BLaER1 treated with 17β-estradiol and CSF1 and Interleukin-3, amounts not matched to agents 10 nM and 100 nM (cell line): Measurements from ENCODE around the gene SNN.

Experiments
- H3K27ac ChIP-seq, 11 experiments: shearing (Covaris generic); formaldehyde crosslinking; 2 replicates each; pipeline ENCODE4 v1.8.1; 2022
- H3K27me3 ChIP-seq, 11 experiments: shearing (Covaris generic); formaldehyde crosslinking; 2 replicates each; pipeline ENCODE4 v1.8.1; 2022
- H3K36me3 ChIP-seq, 11 experiments: shearing (Covaris generic); formaldehyde crosslinking; 2 replicates each; pipeline ENCODE4 v1.8.1; 2022
- H3K4me1 ChIP-seq, 10 experiments: shearing (Covaris generic); formaldehyde crosslinking; 2 replicates each; pipeline ENCODE4 v1.8.1; 2022
- H3K4me2 ChIP-seq, 11 experiments: shearing (Covaris generic); formaldehyde crosslinking; 2 replicates each; pipeline ENCODE4 v1.8.1; 2022
- H3K4me3 ChIP-seq, 10 experiments: shearing (Covaris generic); formaldehyde crosslinking; 2 replicates each; pipeline ENCODE4 v1.8.1; 2022
- H3K9ac ChIP-seq, 11 experiments: shearing (Covaris generic); formaldehyde crosslinking; 2 replicates each; pipeline ENCODE4 v1.8.1; 2022
- H3K9me3 ChIP-seq, 11 experiments: shearing (Covaris generic); formaldehyde crosslinking; replicated peaks in 1 of 11; 2 replicates each; pipeline ENCODE4 v1.8.1; 2022
- H4K20me1 ChIP-seq, 11 experiments: shearing (Covaris generic); formaldehyde crosslinking; 2 replicates each; pipeline ENCODE4 v1.8.1; 2022
- Cebpa-rat ChIP-seq, 11 experiments: shearing (Covaris generic); IDR thresholded peaks; 2 replicates each; pipeline ENCODE4 v1.8.1; 2022

Gene SNN

DNA sequence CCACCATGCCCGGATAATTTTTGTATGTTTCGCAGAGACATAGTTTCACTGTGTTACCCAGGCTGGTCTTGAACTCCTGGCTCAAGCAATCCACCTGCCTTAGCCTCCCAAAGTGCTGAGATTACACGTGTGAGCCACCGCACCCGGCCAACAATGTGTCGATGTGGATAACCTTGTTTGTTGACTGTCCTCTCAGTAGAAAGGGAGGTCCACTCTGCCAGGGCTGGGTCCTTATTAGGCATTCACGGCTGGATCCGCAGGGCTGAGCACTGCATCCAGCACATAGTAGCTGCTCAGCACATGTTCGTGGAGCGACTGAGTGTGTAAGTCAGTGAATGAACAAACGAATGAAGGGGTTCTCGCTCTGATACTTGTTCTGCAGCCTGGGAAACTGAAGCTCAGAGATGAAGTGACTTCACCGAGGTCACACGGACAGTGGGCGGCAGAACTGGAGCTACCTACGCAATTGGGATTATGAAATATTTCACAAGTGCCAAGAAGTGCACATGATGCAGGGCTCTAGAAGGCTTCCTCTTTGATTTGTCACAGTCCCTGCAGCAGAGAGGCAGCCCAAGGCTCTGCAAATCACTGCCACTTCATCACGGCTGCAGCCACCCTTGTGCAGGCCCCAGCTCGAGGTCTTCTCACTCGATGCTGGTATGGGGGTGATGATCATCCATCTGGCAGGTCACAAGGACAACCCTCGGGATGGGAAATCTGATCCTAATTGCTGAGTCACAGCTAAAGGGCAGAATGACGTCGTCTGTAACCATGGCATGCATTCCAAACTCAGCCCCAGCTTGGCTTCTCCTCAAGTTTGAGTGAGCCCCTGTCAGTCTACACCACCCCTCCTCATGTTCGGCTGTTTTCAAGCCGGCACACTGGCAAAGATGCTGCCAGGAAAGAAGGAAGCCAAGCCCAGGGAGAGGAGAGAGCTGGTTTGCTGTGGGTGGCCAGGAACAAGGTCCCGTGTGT lies 28.0 kb upstream of the SNN start:
- TF ChIP-seq Cebpa-rat (IDR thresholded peaks at IDR 0.05) = peak in 9 of 11 experiments; percentile 33 to 77 (median 62); a peak in 15 of 22 replicates
- Histone ChIP-seq H3K4me2 (peak overlapping the region; percentile 47 to 93 (median 63); a peak in 20 of 22 replicates), H4K20me1 (no peaks in the 10 kb centered on the region; a peak in 1 of 22 replicates), H3K36me3 (no peaks in the 10 kb centered on the region), H3K9ac (peak overlapping the region in 8 of 11 experiments; percentile 5 to 80 (median 35); a peak in 11 of 22 replicates), H3K27me3 (no peaks in the 10 kb centered on the region), H3K4me3 (no peak overlapping the region), H3K4me1 (peaks cover 15 to 39% (median 27%) of the 10 kb centered on the region in 10 experiments), H3K9me3 (no peaks in the 10 kb centered on the region), H3K27ac (peak overlapping the region; percentile 6 to 91 (median 41); a peak in 19 of 22 replicates)

DNA sequence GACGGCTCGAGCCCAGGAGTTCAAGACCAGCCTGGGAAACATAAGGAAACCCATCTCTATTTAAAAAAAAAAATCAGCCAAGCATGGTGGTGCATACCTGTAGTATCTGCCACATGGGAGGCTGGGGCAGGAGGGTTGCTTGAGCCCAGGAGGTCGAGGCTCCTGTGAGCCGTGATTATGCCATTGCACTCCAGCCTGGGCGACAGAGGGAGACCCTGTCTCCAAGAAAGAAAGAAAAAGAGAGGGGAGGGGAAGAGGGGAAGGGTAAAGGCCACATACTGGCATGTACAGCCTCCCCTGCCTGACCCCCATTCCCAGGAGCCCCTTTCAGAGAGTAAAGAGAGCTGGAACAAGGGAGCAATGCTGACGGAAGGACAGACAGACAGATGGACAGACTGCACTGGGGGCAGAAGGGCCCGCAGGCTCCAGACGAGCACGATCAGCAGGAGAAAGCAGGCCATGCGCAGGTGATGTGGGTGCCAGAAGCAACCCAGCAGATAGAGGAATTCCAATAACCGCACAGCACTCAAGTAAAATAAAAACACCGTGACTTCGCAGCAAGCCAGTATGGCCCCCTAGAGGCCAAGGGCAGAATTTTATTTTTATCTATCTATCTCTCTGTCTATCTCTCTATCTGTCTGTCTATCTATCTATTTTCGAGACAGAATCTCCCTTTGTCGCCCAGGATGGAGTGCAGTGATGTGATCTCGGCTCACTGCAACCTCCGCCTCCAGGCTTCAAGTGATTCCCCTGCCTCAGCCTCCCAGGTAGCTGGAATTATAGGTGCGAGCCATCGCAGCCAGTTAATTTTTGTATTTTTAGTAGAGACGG lies 27.1 kb upstream of the SNN start:
- Histone ChIP-seq H4K20me1 (no peaks in the 10 kb centered on the region; a peak in 1 of 22 replicates), H3K27ac (peak overlapping the region; percentile 6 to 91 (median 35); a peak in 17 of 22 replicates), H3K9me3 (no peaks in the 10 kb centered on the region), H3K4me1 (peaks cover 15 to 39% (median 27%) of the 10 kb centered on the region in 10 experiments), H3K9ac (peak overlapping the region in 9 of 11 experiments; percentile 5 to 80 (median 36); a peak in 11 of 22 replicates), H3K4me2 (peak overlapping the region; percentile 47 to 93 (median 63)), H3K4me3 (no peak overlapping the region), H3K27me3 (no peaks in the 10 kb centered on the region), H3K36me3 (no peaks in the 10 kb centered on the region)
- TF ChIP-seq Cebpa-rat (IDR thresholded peaks at IDR 0.05) = no peak

GRCh38 chr16:11642765-11643116 lies 25.5 kb upstream of the SNN start:
- no peaks in the 10 kb centered on the region; a peak in 1 of 22 replicates for H4K20me1 ChIP-seq
- no peaks in the 10 kb centered on the region for H3K27me3 ChIP-seq
- H3K4me2 ChIP-seq = no peak overlapping the region
- no peak overlapping the region for H3K27ac ChIP-seq
- H3K4me1 ChIP-seq = peaks cover 15 to 39% (median 27%) of the 10 kb centered on the region in 10 experiments
- no peak for TF ChIP-seq Cebpa-rat (IDR thresholded peaks at IDR 0.05)
- no peak overlapping the region for H3K4me3 ChIP-seq
- no peak overlapping the region for H3K9ac ChIP-seq
- H3K36me3 ChIP-seq = no peaks in the 10 kb centered on the region
- no peaks in the 10 kb centered on the region for H3K9me3 ChIP-seq

DNA sequence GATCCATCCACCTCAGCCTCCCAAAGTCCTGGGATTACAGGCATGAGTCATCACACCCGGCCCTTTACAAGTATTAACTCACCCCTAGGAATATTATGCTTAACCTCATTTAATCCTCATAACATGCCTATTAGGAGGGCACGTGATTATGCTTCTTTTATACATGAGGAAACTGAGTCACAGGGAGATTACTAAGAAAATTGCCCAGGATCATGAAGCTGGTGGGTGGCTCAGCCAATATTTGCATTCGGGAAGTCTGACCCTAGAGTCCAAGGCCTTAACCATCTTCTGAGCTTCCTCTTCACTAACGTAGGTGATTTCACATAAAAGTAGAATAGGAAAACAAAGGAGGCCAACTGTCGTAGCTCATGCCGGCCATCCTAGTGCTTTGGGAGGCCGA lies 19.0 kb upstream of the SNN start:
- H3K4me3 ChIP-seq = no peak overlapping the region
- H3K9me3 ChIP-seq = no peaks in the 10 kb centered on the region
- H3K27ac ChIP-seq = no peak overlapping the region
- no peaks in the 10 kb centered on the region for H3K27me3 ChIP-seq
- no peaks in the 10 kb centered on the region for H4K20me1 ChIP-seq
- H3K4me1 ChIP-seq = peaks cover 0 to 23% (median 16%) of the 10 kb centered on the region in 10 experiments; a peak in 16 of 20 replicates
- no peaks in the 10 kb centered on the region for H3K36me3 ChIP-seq
- TF ChIP-seq Cebpa-rat (IDR thresholded peaks at IDR 0.05) = no peak
- H3K9ac ChIP-seq = no peak overlapping the region
- H3K4me2 ChIP-seq = no peak overlapping the region

DNA sequence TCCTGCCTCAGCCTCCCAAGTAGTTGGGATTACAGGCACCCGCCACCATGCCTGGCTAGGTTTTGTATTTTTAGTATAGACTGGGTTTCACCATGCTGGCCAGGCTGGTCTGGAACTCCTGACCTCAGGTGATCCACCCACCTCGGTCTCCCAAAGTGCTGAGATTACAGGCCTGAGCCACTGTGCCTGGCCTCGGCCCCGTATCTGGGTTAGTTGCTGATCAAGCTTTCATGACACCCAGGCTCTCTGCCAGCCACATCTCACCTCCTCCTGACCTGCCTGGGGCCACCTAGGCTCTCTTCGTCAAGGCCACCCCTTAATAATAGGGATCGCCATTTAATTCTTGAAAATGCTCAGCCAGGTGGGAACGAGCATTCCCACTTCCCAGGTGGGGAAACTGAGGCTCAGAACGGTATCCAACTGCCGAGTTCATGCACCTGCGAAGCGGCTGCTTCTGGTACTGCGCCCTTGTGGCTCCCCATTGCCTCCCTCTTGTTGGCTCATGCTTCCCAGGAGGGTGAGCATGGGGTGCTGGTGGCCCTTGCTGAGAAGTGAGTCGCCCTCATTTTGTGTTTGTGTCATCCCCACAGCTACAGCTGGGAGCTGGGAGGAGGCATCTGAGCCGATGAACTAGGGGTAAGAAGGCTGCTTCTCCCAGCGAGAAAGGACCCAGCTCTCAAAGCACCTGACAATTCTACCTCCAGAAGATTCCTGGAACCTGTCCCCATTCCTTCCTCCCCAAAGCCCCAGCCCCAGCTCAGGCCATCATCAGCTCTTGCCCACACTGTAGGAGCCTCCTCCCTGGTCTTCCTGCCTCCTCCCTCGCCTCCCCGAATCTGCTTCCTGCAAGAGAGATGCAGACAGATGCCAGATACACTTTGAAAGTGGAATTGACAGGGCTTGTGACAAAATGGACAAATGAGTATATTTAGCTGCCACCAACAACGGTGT lies 17.3 kb upstream of the SNN start:
- Histone ChIP-seq H3K4me3 (no peak overlapping the region), H3K4me1 (peaks cover 0 to 39% (median 32%) of the 10 kb centered on the region in 10 experiments; a peak in 16 of 20 replicates), H3K36me3 (no peaks in the 10 kb centered on the region), H3K9me3 (no peaks in the 10 kb centered on the region), H3K27ac (0 out of 22 replicates have a peak overlapping the region, but pooled peaks of 1 of the 11 experiments have one; percentile 3), H3K4me2 (peak overlapping the region in 10 of 11 experiments; percentile 4 to 39 (median 11); a peak in 10 of 22 replicates), H3K9ac (peak overlapping the region in 1 of 11 experiments; percentile 14; a peak in 1 of 22 replicates), H3K27me3 (no peaks in the 10 kb centered on the region), H4K20me1 (no peaks in the 10 kb centered on the region)
- no peak for TF ChIP-seq Cebpa-rat (IDR thresholded peaks at IDR 0.05)

DNA sequence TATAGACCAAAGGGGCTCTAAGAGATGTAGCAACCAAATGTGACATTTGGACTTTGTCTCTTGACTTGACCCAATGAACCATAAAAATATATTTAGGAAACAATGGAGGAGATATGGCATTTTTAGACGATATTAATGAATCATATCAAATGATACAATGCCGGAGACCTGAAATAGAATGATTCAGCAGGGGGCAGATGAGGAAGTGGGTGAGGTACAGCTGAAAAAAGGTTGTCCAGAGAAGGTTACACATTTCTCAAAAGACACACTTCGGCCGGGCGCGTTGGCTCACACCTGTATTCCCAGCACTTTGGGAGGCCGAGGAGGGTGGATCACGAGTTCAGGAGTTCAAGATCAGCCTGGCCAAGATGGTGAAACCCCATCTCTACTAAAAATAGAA lies 16.5 kb upstream of the SNN start:
- H3K4me1 ChIP-seq = peaks cover 0 to 46% (median 35%) of the 10 kb centered on the region in 10 experiments; a peak in 16 of 20 replicates
- no peak overlapping the region for H3K9ac ChIP-seq
- H3K27me3 ChIP-seq = no peaks in the 10 kb centered on the region
- TF ChIP-seq Cebpa-rat (IDR thresholded peaks at IDR 0.05) = no peak
- H3K4me3 ChIP-seq = no peak overlapping the region
- H3K9me3 ChIP-seq = no peaks in the 10 kb centered on the region
- H3K36me3 ChIP-seq = no peaks in the 10 kb centered on the region
- 0 out of 22 replicates have a peak overlapping the region, but pooled peaks of 1 of the 11 experiments have one; percentile 3 for H3K27ac ChIP-seq
- H3K4me2 ChIP-seq = peak overlapping the region in 8 of 11 experiments; percentile 4 to 39 (median 16); a peak in 7 of 22 replicates
- H4K20me1 ChIP-seq = no peaks in the 10 kb centered on the region

- peak overlapping the region in 9 of 11 experiments; percentile 13 to 59 (median 43); a peak in 17 of 22 replicates for H3K4me2 ChIP-seq
- H3K4me3 ChIP-seq = no peak overlapping the region
- H3K9me3 ChIP-seq = no peaks in the 10 kb centered on the region
- peak overlapping the region in 1 of 11 experiments; percentile 16; a peak in 2 of 22 replicates for H3K9ac ChIP-seq
- no peak for TF ChIP-seq Cebpa-rat (IDR thresholded peaks at IDR 0.05)
- H3K4me1 ChIP-seq = peaks cover 0 to 71% (median 54%) of the 10 kb centered on the region in 10 experiments; a peak in 18 of 20 replicates
- no peaks in the 10 kb centered on the region for H3K36me3 ChIP-seq
- H4K20me1 ChIP-seq = no peaks in the 10 kb centered on the region
- H3K27ac ChIP-seq = 0 out of 22 replicates have a peak overlapping the region, but pooled peaks of 1 of the 11 experiments have one; percentile 10
- no peaks in the 10 kb centered on the region for H3K27me3 ChIP-seq
These were observed 12.6 kb upstream of the SNN start for GRCh38 chr16:11655655-11656054.

DNA sequence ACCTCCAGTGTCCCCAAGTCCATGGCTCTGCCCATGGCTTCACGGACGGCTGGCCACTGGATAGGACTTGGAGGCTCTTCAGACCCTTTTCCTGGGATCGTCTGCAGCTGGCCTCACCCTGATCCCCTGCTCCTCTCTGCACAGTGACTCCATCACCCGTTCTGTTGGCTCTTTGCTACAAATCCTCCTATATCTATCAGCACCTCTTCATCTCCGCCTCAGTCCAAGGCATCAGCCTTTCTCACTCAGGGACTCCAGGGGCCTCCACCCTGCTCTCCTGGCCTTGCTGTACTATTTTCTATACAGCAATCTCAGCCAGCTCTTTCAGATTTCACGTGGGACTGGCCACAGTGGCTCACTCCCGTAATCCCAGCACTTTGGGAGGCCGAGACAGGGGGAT lies 10.7 kb upstream of the SNN start:
- no peak overlapping the region for H3K4me2 ChIP-seq
- H3K27me3 ChIP-seq = no peaks in the 10 kb centered on the region
- TF ChIP-seq Cebpa-rat (IDR thresholded peaks at IDR 0.05) = no peak
- H3K36me3 ChIP-seq = no peaks in the 10 kb centered on the region
- no peaks in the 10 kb centered on the region for H3K9me3 ChIP-seq
- no peak overlapping the region for H3K4me3 ChIP-seq
- 0 out of 22 replicates have a peak overlapping the region, but pooled peaks of 1 of the 11 experiments have one; percentile 18 for H3K27ac ChIP-seq
- no peaks in the 10 kb centered on the region for H4K20me1 ChIP-seq
- no peak overlapping the region; a peak in 1 of 22 replicates for H3K9ac ChIP-seq
- peaks cover 0 to 66% (median 53%) of the 10 kb centered on the region in 10 experiments; a peak in 19 of 20 replicates for H3K4me1 ChIP-seq
